C4-2B (cell line): ENCODE results near the gene NFAM1.

ENCODE experiments used
- CTCF ChIP-seq: fragments of 450-650 bp; conservative IDR thresholded peaks from 2 replicates; pipeline ENCODE4 v1.5.1; 2017; ENCODE audit warnings: mild to moderate bottlenecking
- ZFX ChIP-seq: fragments of 450-650 bp; IDR thresholded peaks from 2 replicates; pipeline ENCODE4 v1.6.1; 2017

GRCh38 chr22:42434748-42435425, 2.7 kb upstream of the NFAM1 start:
- no peak for TF ChIP-seq CTCF
- no peak for TF ChIP-seq ZFX
